ENCODE results near the gene TRAPPC5. TPM values are rescaled to one million over a fixed set of nuclear protein-coding genes. Genes with fewer than 3 reads are reported as not detected.

TRAPPC5 gene
- total RNA-seq, 4 donors from 2014 or later: 46.8 to 111 (median 93.1) TPM

DNA sequence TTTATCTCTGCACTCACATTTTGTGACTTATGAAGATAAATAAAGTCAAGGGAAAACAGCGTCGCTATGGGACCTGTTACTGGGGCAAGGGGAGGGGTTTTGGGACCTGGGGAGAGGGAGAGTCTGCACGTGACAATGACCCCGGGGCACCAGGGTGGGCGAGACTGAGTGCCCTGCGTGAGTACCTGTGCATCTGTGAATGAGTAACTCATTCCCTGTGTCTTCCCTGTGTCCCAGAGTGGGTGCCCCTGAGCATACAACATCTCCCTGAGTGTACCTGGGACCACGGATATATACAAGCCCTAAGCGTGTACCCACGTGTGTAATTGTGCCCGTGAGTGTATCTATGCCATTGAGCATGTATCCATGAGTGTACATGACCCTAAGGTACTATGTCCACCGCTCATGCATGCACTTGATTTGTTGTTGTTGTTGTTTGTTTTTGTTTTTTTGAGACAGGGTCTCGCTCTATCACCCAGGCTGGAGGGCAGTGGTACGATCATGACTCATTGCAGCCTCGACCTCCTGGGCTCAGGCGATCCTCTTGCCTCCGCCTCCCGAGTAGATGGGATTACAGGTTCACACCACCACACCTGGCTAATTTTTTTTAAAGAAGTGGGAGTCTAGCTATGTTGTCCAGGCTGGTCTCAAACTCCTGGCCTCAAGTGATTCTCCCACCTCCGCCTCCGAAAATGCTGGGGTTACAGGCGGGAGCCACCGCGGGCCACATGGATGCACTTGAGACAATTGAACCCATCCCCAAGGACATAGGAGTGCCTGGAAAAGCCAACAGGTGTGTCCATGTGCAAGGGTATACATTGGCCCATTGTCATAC, 645 bp upstream of the TRAPPC5 start:
- Histone ChIP-seq H3K36me3 (peaks cover 0 to 10% of the 10 kb centered on the region in 2 donors), H3K27me3 (no peaks in the 10 kb centered on the region), H3K27ac (no peak overlapping the region), H3K4me1 (peaks cover 6 to 9% of the 10 kb centered on the region in 2 donors), H3K9me3 (no peaks in the 10 kb centered on the region), H3K4me3 (replicated peaks in 1 of 3) (peak overlapping the region in 1 of 3 donors; percentile 84)
- TF ChIP-seq, protein P1, sequence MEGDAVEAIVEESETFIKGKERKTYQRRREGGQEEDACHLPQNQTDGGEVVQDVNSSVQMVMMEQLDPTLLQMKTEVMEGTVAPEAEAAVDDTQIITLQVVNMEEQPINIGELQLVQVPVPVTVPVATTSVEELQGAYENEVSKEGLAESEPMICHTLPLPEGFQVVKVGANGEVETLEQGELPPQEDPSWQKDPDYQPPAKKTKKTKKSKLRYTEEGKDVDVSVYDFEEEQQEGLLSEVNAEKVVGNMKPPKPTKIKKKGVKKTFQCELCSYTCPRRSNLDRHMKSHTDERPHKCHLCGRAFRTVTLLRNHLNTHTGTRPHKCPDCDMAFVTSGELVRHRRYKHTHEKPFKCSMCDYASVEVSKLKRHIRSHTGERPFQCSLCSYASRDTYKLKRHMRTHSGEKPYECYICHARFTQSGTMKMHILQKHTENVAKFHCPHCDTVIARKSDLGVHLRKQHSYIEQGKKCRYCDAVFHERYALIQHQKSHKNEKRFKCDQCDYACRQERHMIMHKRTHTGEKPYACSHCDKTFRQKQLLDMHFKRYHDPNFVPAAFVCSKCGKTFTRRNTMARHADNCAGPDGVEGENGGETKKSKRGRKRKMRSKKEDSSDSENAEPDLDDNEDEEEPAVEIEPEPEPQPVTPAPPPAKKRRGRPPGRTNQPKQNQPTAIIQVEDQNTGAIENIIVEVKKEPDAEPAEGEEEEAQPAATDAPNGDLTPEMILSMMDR (IDR thresholded peaks at IDR 0.05): no peak
- no peak for TF ChIP-seq POLR2A (IDR thresholded peaks at IDR 0.05)
- intact Hi-C loops (cut with DNase I): loop anchor here (2.0 to 10.0 kb wide), 3 partner anchors 43 to 115 kb away; partner anchors contain the start of gene STXBP2
- WGBS, 2 donors: 54 to 56% methylated on average over 22 of the region's 22 CpGs
- DNase-seq: no peak

DNA sequence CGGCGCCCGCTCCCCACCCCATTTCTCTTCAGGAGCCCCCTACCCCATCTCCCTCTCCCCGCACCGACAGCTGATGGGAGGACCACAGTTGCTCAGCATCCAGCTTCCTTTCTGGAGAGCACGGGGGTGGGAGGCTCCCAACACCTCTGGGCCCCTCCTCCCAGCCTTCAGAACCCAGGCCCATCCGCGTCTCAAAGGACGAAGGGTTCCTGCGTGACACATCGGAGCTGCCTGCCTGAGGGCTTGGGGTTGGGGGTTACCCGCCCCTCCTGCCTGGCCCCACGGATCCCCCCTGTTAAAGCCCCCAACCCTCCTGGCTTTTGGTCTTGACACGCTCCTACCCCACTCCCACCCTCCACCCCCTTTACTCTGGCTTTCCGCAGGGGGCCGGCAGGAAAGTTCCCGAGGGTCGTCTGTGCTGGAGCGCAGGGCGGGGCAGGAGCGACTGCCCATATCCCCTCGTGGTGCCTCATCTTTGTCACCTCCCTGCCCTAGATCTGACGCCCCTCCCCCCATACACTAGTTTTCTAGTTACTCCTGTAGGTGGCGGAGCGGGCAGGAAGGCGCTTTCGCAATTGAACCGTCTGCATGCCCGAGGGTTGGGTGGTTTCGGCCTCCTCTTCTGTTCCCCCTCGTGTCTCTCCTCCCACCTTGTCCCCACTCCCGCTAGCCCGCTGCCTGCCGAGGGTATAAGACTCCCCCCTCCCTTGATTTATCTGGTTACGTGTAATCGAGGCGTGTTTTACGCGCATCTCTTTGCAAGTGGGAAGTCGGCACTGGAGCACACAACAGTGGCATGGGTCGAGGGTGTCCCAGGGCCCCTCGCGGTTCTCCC, 924 bp downstream of the TRAPPC5 start:
- TF ChIP-seq POLR2A (IDR thresholded peaks at IDR 0.05): no peak
- TF ChIP-seq, protein P1 (IDR thresholded peaks at IDR 0.05): peak in 4 of 6 experiments; percentile 41 to 60 (median 54)
- intact Hi-C loops (cut with DNase I): loop anchor here (2.0 to 10.0 kb wide), 3 partner anchors 44 to 113 kb away; partner anchors contain the start of gene STXBP2

DNA sequence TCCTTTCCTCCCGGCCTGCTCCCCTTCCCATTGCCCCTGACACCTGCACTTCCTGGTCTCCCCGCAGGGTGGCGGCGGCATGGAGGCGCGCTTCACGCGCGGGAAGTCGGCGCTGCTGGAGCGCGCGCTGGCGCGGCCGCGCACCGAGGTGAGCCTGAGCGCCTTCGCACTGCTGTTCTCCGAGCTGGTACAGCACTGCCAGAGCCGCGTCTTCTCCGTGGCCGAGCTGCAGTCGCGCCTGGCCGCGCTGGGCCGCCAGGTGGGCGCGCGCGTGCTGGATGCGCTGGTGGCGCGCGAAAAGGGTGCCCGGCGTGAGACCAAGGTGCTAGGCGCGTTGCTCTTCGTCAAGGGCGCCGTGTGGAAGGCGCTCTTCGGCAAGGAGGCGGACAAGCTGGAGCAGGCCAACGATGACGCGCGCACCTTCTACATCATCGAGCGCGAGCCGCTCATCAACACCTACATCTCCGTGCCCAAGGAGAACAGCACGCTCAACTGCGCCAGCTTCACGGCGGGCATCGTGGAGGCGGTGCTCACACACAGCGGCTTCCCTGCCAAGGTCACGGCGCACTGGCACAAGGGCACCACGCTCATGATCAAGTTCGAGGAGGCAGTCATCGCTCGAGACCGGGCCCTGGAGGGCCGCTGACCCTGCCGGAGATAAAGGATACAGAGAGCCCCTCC, 1.7 kb downstream of the TRAPPC5 start:
- Histone ChIP-seq H3K4me1 (peaks cover 6 to 9% of the 10 kb centered on the region in 2 donors), H3K27ac (no peak overlapping the region), H3K36me3 (peaks cover 0 to 10% of the 10 kb centered on the region in 2 donors), H3K9me3 (no peaks in the 10 kb centered on the region), H3K4me3 (replicated peaks in 1 of 3) (peak overlapping the region in 1 of 3 donors; percentile 84), H3K27me3 (no peaks in the 10 kb centered on the region)
- DNase-seq: no peak
- 87 to 88% methylated on average over 48 to 49 of the region's 74 CpGs for WGBS, 2 donors
- intact Hi-C loops (cut with DNase I): loop anchor here (5.0 to 10.0 kb wide), 2 partner anchors 45 to 112 kb away; partner anchors contain the start of gene STXBP2
- TF ChIP-seq POLR2A (IDR thresholded peaks at IDR 0.05): no peak
- TF ChIP-seq, protein P1 (IDR thresholded peaks at IDR 0.05): no peak

More for the DNA sequence above, 924 bp downstream of the TRAPPC5 start:
- 5 to 7% methylated on average over 37 to 43 of the region's 43 CpGs for WGBS, 2 donors
- Histone ChIP-seq H3K27ac (peak overlapping the region in 2 of 3 donors; percentile 66 to 86), H3K27me3 (no peaks in the 10 kb centered on the region), H3K4me3 (replicated peaks in 1 of 3) (peak overlapping the region; percentile 84 to 99 (median 96)), H3K9me3 (no peaks in the 10 kb centered on the region), H3K4me1 (peaks cover 6 to 9% of the 10 kb centered on the region in 2 donors), H3K36me3 (peaks cover 0 to 10% of the 10 kb centered on the region in 2 donors)
- DNase-seq: peak; percentile 81 to 82

DNA sequence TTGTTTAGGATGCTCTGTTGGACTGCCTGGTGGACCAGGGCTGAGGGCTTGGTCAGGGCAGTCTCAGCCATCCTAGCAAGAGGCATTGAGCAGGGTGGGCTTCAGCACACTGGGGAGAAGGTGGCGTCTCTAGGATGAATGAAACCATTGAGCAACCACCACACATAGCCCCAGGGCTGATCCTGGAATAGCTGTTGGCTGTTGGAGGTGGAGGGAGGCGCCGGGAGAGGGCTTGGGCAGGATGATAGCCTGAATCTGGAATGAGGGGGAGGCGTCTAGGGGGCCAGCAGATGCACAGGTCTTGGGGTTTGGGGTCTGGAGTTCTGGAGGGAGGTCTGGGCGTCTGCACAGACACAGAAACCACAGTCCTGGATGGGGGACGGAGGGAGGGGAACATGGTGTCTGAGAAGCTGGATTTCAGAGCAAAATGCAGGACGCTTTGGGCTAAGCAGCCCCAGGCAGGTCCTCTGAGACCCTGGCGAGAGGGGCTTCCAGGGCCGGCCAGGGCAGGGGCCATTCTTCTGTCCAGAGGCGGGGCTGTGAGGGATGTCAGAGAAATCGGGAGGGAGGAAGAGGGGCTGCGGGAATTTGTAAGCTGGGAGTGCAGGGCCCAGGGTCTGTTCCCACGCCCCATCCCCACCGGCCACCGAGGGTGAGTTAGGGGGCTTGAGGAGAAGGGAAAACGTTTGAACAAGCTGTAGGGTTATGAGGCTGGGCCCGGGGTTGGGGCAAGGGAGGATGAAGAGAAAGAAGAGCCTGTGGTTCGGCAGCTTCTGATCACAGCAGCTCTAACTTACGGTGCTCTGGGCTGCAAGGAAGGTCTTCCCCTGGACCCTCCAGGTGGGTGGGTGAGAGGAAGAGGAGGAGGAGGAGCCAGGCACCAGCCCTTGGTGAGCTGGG, 5.2 kb downstream of the TRAPPC5 start:
- Histone ChIP-seq H3K4me1 (peaks cover 6 to 9% of the 10 kb centered on the region in 2 donors), H3K9me3 (no peaks in the 10 kb centered on the region), H3K27me3 (no peaks in the 10 kb centered on the region), H3K36me3 (peaks cover 0 to 10% of the 10 kb centered on the region in 2 donors), H3K27ac (no peak overlapping the region), H3K4me3 (replicated peaks in 1 of 3) (no peak overlapping the region)
- intact Hi-C loops (cut with DNase I): loop anchor here (10.0 kb wide), 1 partner anchor 109 kb away; no protein-coding TSS in a partner anchor
- 46 to 49% methylated on average over 18 to 19 of the region's 19 CpGs for WGBS, 2 donors
- TF ChIP-seq POLR2A (IDR thresholded peaks at IDR 0.05): no peak
- TF ChIP-seq, protein P1 (IDR thresholded peaks at IDR 0.05): no peak
- DNase-seq: no peak

All from thyroid gland (tissue), 4 donors.